DMS79 (cell line): Measurements from ENCODE around the gene PARP8.
"Not testable (repeated sequence)": the region's sequence is repeated elsewhere in the genome, so short reads cannot be mapped to it uniquely, and the experiment has no call there.

ENCODE experiments used
- DNase-seq: peaks from one replicate; lab custom pipeline; 2025; lab: John Stamatoyannopoulos, UW

Gene PARP8, protein sequence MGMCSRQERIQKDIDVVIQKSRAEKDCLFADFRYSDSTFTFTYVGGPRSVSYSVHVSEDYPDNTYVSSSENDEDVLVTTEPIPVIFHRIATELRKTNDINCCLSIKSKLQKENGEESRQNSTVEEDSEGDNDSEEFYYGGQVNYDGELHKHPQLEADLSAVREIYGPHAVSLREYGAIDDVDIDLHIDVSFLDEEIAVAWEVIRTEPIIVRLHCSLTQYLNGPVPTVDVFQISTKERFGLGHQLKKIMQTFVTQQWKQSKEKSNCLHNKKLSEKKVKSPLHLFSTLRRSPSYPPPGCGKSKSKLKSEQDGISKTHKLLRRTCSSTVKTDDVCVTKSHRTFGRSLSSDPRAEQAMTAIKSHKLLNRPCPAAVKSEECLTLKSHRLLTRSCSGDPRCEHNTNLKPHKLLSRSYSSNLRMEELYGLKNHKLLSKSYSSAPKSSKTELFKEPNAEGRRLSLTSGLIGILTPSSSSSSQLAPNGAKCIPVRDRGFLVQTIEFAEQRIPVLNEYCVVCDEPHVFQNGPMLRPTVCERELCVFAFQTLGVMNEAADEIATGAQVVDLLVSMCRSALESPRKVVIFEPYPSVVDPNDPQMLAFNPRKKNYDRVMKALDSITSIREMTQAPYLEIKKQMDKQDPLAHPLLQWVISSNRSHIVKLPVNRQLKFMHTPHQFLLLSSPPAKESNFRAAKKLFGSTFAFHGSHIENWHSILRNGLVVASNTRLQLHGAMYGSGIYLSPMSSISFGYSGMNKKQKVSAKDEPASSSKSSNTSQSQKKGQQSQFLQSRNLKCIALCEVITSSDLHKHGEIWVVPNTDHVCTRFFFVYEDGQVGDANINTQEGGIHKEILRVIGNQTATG

DNA sequence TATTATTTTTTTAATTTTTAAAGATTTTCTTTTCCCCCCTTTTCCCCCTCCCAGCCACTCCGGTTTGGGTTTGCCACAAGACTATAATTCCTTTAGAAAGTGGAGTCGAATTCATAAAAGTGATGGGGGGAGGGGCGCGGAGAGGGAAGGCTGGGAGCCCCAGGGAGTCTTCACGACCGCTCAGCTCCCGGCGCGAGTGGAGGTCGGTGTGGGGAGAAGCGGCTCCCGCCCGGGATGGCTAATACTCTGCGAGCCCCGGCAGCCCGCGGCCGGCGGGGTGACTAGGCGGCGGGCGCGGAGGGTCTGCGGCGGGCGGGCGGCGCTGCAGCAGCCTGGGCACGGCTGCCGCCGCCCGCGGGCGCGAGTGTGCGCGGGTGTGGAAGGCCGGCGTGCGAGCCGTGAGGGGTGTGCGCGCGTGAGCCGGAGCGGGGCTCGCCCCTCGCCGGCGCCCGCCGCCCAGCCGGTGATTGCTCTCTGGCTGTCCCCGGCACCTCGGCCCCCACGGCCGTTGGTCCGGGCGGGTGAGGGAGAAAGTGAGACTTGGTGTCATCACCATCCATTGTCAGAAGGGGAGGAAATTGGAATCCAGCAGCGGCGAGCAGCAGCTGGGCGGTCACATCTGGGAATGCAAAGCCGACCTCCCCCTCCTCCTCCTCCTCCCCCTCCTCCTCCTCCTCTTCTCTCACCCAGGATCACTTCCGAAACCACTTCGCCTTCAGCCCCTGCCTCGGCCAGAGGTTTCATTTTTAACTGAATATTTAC lies at the start of gene PARP8:
PARP8 (plus strand) TSS at position 377 of the 762 bp plus-strand sequence. CDS start 459 bp downstream, outside the sequence.
- no peak for DNase-seq

DNA sequence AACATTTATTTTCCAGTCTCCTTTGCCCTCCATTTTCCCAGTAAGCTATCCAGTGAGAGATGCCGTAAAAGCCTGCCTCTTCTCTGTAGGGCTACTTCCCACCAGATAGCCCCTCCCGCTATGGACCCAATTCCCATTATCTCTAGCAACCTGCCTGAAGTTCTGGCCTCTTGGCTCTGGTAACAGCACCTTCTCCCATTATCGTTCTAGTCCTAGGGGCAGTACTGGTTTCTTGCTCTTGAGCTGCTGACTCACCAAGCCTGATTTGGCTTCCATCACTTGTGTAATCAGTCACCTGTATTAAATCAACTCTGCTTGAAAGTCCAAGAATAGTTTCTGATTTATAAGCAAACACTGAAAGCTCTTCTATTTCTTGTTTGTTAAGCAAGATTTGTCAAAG lies 42.8 kb upstream of the PARP8 start:
- DNase-seq: peak; percentile 59

DNA sequence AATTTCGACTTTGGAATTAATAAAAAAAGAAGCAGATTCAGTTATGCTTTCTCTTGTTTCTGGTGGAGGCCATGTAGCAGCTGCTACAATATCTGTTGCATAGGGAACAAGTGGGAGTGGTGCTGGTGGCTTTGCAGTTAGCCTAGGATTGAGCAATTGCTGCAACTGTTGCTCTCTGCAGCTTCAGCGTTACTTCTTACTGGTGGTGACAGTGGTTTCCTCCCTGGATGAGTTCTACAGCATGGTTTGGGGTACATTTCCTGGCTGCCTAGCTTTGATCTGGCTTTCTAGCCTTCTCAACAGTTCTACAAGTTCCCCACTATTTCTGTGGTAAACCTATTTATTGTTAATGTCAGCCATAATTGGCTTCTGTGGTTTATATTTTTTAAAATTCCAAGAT lies 31.6 kb upstream of the PARP8 start:
- not testable (repeated sequence) for DNase-seq

DNA sequence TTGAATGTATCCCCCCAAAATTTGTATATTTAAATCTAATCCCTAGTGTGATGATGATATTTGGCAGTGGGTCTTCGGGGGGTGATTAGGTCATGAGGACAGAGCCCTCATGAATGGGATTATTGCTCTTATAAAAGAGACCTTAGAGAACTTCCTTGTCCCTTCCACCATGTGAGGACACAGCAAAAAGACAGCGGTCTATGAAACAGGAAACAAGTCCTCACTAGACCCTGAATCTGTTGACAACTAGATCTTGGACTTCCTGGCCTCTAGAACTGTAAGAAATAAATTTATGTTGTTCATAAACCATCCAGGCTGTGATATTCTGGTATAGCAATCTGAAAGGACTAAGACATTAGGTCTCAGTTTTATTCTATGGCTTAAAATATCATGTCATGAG lies 28.9 kb upstream of the PARP8 start:
- DNase-seq: not testable (repeated sequence)

DNA sequence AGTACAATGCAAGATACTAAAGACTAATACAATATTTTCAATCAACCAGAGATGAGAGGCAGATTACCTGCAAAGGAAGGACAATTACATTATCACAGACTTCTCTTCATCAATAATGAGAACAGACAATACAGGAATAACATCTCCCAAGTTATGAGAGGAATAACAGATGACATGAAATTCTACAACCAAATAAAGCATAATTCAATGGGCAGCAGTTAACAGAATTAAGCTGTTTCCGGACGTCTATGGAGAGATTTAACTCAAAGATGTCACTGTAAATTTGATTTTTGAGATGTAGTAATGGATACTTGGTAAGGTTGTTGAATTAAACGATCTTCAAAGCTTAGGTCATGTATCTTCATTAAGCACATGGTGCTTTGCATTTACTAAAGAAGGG lies 19.8 kb upstream of the PARP8 start:
- DNase-seq: no peak

DNA sequence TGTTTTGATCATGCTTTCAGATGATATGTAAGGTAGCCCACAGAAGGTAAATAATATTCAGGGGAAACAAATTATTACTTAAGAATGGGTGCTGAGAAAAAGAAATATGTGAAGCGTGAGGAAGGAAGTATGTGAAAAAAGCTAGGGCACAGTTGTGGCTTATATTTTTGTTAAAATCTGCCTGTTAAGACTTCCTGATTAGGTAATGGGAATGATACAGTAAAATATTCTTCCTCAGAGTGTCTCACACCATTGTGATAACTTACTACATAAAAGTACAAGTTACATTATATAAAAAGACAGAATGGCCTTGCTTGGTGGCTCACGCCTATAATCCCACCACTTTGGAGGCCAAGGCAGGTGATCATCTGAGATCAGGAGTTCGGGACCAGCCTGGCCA lies 18.7 kb upstream of the PARP8 start:
- no peak for DNase-seq

DNA sequence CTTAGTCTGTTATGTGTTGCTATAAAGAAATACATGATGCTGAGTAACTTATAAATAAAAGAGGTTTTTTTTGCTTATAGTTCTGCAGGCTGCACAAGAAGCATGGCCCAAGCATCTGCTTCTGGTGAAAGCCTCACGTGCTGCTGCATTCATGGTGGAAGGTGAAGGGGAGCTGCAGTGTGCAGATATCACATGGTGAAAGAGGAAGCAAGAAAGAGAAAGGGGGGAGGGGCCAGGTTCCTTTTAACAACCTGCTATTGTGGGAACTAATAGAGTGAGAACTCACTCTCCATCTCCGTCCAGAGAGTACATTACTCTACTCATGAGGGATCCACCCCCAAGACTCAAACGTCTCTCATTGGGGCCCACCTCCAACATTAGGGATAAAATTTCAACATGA lies 12.5 kb upstream of the PARP8 start:
- DNase-seq: no peak

DNA sequence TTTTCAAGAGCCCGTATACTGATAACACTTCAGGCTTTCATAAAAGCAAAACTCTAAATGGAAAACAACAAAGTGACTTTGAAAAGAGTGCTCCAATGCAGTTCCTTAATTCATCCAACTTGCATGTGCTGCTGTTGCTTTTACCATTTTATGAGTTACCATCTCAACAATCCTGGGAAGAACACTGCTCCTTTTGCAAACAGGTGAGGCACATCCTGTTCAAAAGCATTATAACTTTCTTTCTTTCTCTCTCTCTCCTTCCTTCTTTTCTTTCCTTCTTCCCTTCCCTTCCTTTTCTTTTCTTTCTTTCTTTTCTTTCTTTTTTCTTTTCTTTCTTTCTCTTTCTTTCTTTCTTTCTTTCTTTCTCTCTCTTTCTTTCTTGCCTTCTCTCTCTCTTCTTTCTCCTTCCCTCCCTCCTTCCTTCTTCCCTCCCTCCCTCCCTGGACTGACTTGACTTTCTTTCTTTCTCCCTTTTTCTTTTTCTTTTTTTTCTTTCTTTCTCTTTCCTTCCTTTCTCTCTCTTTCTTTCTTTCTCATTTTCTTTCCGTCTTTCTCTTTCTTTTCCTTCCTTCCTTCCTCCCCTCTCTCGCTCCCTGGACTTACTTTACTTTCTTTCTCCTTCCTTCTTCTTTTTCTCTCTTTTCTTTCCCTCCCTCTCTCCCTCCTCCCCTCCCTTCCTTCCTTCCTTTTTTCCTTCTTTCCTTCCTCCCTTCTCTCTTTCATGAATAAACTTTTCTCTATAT lies 11.2 kb upstream of the PARP8 start:
- no peak for DNase-seq

DNA sequence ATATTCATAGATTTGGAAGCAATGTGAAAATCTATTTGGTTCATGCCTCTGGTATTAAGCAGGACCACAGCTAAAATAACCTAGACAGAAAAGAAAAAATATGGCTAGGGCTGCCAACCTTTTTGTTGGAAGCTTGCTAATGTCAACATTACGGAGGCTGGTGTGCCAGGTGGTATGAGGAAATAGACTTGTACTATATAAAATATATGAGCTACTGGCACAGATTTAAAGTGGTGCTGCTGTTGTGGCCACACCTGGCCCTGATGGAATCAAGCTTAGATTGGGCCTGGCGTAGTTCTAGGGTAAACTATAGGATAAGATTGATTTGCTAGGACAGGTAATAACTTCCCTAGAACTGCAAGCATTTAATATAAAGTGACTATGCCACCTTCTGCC lies 10.6 kb upstream of the PARP8 start:
- peak; percentile 37 for DNase-seq

DNA sequence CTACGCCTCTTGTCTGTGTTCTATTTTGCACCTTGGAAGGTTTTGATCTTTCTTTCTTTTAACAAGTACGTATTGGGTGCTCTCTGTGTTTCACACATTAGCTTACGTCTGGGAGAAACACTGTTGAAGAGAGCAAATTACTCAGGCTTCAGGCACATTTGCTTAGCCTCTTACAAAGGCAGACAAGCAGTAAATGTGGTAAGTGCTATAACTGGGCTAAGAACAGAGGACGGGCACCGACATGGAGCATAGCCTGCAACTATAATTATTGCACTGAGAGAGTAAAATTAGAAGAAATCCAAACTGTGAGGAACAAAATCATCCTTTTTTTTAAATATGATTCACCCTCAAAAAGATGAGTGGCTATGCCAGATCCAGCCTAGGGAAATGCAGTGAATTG lies 9.4 kb upstream of the PARP8 start:
- DNase-seq: peak; percentile 50

DNA sequence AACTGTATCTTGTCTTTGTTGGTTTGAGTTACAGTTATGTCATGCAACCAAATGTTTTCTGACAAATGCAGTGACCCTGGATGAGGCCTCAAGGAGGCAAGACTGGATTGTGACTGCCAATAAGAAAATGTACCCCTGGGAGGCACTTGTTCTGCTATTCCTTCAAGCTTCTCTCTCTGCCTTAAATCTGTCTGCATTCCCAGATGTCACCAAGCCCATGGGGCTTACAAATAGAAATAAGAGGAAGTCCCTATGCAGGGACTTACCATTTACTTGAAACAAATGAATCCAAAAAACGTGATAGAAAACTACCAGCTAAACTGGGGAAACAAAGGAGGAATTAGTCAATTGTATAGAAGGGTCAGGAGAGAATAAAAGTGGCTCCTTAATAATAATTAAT lies 8.2 kb upstream of the PARP8 start:
- peak; percentile 36 for DNase-seq

DNA sequence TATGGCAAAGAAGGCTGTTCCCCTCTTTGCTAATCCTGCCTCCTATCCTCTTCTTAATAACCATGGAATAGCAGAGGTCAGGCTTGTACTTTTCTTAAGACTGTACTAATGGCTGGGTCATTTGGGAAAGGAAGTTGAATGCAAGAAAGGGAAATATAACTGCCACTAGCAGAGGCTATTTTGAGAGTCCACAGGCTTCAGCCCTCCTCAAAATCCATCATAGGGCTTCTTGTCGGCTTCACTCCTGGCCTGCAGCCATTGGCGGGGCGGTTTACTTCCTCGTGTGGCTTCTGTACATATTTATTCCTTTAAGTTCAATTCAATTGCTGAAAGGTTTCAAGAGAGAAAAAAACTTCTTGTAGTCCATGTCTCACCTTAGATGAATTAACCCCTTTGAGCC lies 2.8 kb upstream of the PARP8 start:
- DNase-seq: no peak

DNA sequence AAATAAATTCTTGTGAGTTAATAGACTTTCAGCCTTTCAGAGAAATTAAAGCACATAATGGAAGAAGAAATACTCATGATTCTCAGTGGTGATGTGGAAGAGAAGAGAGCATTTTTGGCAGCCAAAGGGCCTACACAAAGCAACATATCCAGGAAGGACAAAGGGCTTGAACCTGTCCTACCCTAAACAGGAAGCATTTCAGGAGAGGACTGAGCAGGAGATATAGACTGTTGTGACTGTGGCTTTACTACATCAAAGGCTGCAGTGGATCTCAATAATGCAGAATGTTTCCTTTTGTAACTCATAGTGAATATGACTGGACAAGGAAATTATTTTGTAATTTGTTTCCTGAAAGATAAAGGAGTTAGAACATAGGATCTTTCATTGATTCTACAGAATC lies 1.3 kb upstream of the PARP8 start:
- no peak for DNase-seq

DNA sequence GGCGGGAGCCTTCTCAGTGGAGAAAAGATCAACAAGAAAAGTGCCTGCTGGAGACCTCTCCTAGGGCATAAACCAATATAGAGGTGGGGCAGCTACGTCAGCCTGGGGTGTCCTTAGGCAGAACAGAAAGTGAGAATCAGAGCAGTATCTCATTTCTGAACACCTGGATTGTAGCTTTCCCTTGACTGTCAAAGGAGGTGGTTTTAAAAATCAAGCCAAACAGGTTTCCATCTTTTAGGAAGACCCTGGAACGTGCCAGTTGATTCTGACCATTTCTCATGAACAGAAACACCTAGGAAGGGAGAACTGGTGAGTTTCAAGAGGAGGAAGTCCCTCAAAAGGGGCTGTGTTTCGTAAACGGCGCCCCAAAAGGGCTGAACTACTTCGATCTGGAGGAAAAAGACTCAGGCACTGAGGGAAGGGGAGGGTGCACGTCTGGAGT lies 655 bp upstream of the PARP8 start:
- not testable (repeated sequence) for DNase-seq

DNA sequence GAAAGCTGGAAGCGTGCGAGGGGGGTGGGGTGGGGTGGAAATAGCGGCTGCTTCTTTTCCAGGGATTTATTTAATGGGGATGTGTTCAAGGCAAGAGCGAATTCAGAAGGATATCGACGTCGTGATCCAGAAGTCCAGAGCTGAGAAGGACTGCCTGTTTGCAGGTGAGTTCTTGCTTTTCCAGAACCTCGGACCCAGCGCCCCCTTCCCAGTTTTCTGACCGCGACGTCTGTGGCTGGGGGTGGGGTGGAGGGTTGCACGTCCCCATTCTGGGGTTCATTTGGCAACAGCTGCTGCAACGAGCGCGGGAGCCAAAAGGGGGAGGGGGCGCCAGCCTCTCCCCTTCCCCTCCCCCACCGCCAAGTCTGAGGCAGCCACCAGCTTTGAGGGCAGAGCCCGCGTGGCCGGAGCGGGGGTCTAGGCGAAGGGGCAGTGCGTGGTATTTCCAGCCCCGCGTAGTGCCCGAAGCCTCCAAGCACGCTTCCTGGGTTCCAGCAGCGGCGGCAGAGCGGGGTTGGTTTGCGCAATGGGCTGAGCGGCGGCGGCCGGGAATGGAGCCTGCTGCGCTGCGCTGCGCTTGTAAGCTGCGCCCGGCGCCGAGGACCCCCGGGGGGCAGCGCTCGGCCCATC lies 701 bp downstream of the PARP8 start:
- no peak for DNase-seq

DNA sequence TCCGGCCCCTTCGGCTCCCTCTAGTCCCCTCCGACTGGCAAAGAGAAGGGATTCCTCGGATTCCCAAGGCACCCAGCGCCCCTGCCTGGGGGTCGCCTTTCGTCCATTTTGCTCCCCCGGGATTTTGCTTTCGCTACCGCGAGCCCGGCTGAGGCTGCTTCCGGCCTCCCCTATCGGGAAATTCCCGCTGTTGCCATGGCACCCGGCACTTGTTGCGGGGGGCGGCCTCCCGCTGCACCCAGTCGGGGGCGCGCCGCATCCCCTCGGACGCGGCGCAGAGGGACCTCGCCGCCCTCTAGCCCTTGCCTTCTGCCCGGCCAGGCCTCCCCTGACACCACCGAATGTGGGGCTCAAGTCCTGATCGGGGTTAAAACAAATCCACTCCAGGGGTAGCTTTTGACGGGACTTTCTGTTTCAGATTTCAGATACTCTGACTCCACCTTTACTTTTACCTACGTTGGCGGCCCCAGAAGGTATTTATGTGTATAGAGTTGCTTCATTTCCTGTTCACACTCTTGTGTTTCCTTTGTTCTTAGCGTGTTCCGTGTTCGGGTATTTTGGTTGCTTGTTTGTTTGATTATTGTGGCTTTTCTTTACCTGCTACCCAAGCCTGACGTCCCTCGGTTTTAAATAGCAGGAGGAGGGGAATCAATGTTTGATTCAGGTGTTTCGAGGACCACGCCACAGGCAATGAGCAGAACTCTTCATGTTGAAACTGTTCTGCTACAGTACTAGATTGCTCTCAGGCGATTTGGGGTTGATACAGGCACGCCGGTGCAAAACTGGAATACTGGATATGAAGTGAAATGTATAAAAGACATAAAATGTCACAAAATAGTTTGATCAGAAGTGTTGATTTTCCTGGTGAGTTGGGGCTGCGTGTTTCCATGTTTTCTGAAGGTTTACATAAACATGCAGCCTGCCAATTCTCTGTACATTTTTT lies 1.5 kb downstream of the PARP8 start:
- peak; percentile 40 for DNase-seq

DNA sequence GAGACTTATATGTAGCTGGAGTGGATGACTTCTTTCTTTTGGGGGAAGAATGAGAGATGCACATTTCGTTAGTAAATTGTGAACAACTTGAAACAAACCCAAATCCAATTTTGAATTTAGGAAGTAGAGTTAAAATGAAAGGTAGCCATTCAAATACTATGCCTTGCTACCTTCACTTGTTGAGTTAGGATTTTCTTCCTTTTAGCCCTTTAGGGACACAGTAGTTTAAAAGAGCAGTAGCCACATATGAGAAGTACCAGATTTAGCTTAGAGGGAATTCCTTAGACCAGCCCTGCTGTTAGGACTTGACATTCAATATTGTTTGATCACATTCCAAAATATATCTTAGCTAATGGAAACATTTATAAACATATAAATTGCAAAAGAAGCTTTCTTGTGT lies 2.2 kb downstream of the PARP8 start:
- not testable (repeated sequence) for DNase-seq

DNA sequence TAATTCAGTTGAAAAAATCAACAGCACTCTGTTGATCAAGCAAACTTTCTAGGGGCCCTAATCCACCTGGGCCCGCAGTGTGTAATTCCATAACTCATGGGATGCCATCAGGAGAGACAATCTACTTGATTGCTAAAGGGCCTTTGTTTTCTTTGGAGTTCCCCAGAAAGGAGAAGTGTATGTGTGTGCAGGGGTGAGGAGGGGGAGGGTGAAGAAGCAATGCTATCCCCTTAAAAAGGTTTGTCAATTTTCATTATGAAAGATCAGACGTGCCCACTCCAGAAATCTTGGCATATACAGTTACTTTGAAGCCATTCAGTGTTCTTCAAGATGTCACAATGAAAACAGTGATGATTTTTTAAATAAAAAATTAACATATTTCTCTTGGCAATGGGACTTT lies 6.2 kb downstream of the PARP8 start:
- DNase-seq: no peak

DNA sequence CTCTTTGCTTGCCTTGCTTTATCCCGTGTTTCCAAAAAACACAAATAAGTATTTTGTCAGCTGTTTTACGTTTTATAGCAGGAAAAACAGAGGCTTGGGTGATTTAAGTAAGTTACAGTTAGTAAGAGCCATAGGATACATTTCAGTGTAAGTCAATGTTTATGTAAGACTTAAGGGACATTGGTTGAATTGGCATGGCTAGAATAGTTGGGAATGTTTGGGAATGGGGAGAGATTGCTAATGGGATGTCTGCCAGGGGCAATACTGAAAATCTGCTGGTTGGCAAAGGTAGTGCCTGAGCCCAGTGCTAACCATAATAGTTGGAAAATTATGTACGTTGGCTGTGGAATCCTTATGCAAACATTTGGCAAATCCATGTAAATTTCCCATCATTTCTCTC lies 7.0 kb downstream of the PARP8 start:
- not testable (repeated sequence) for DNase-seq

DNA sequence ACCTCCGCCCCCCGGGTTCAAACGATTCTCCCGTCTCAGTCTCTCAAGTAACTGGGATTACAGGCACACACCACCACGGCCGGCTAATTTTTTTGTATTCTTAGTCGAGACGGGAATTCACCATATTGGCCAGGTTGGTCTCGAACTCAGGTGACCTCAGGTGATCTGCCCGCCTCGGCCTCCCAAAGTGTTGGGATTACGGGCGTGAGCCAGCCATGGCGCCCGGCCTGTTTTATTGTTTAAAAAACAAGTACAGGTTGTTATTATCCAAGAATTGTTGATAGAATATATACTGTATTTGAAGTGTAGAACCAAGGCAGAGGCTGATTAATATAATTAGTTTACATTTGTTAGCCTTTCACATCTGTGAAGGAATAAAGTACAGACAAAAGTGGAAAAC lies 8.9 kb downstream of the PARP8 start:
- DNase-seq: no peak
